ENCODE results near the gene OR2T27.
"Not testable (repeated sequence)": the region's sequence is repeated elsewhere in the genome, so short reads cannot be mapped to it uniquely, and the experiment has no call there.

Gene OR2T27, protein sequence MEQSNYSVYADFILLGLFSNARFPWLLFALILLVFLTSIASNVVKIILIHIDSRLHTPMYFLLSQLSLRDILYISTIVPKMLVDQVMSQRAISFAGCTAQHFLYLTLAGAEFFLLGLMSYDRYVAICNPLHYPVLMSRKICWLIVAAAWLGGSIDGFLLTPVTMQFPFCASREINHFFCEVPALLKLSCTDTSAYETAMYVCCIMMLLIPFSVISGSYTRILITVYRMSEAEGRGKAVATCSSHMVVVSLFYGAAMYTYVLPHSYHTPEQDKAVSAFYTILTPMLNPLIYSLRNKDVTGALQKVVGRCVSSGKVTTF

GRCh38 chr1:248655354-248655753 lies at the start of gene OR2T27:
OR2T27 (minus strand) TSS chr1:248655528; CDS start chr1:248650884, 4,644 bp downstream.
- DNase-seq (ENCODE audit: low spot score in 2 of 2); H3K4me1 ChIP-seq; H3K27me3 ChIP-seq (ENCODE audit: low read depth); H3K4me3 ChIP-seq; in situ Hi-C loops (cut with MboI; ENCODE audit: low sequenced_read_pairs); H3K9me3 ChIP-seq; H3K36me3 ChIP-seq (replicated peaks): not testable (repeated sequence)

DNA sequence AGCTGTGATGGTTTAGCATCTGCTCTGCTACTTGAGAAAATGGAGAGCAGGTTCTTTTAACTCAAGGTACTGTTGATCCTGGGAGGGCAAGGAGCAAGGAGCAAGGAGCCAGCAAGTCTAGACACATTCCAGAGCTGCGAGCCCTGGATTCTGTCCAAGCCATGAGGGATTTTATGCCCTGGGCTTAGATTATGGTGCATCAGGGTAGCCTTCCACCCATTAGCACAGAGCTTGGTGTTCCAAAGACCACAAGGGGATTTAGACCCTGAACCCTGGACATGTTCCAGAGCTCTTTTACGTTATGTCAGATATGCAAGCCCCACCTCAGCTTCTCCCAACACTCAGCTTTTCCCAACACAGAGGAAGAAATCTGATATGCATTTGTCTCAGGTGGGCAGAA lies 49.3 kb upstream of the OR2T27 start:
- no peaks in the 10 kb centered on the region for H3K27me3 ChIP-seq (ENCODE audit: low read depth)
- in situ Hi-C loops (cut with MboI; ENCODE audit: low sequenced_read_pairs): no loop called here
- H3K9me3 ChIP-seq: no peaks in the 10 kb centered on the region
- H3K4me3 ChIP-seq: no peak overlapping the region
- no peaks in the 10 kb centered on the region for H3K4me1 ChIP-seq
- no peak for DNase-seq (ENCODE audit: low spot score in 2 of 2)
- no peaks in the 10 kb centered on the region for H3K36me3 ChIP-seq (replicated peaks)

DNA sequence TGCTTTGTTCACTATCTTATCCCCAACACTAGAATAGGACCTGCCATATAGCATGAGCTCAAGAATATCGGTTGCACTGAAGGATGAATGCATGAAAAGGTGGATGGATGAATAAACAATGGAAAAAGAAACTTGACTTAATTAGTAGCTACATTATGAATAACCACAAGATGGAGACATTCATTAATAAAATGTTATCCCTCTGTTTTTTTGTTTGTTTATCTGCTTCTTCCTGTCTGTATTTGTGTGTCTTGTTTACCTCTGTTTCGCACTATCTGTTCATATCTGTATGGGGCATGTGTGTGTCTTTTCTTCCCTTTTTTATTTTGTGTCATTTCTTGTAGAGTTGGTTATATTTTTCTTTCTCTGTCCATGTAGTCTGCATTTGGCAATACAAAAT lies 48.3 kb upstream of the OR2T27 start:
- DNase-seq (ENCODE audit: low spot score in 2 of 2): no peak
- H3K4me1 ChIP-seq: no peaks in the 10 kb centered on the region

DNA sequence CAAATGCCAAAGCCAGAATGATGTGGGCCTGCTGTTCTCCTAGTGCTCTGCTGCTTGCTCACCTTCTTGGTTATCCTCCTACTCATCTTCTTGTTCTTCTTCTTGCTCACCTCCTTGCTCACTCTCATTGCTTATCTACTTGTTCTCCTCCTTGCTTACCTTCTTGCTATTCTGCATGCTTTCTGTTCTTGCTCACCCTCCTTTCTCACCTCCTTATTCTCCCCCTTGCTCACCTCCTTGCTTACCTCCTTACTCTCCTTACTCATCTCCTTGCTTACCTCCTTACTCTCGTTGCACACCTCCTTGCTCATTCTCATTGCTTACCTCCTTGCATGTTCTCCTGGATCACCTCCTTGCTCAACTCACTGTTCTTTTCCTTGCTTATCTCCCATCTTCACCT lies 47.4 kb upstream of the OR2T27 start, which contains the start of gene OR14I1:
TSS of gene OR14I1 (minus strand) at position 53 of the 400 bp plus-strand sequence.
- Histone ChIP-seq H3K36me3 (replicated peaks) (no peaks in the 10 kb centered on the region), H3K27me3 (ENCODE audit: low read depth) (no peaks in the 10 kb centered on the region), H3K9me3 (no peaks in the 10 kb centered on the region), H3K4me3 (no peak within 1 kb of the TSS), H3K4me1 (no peaks in the 10 kb centered on the region)
- in situ Hi-C loops (cut with MboI; ENCODE audit: low sequenced_read_pairs): no loop called here
- no peak for DNase-seq (ENCODE audit: low spot score in 2 of 2)

More for the DNA sequence above, 48.3 kb upstream of the OR2T27 start:
- in situ Hi-C loops (cut with MboI; ENCODE audit: low sequenced_read_pairs): no loop called here
- Histone ChIP-seq H3K9me3 (no peaks in the 10 kb centered on the region), H3K27me3 (ENCODE audit: low read depth) (no peaks in the 10 kb centered on the region), H3K4me3 (no peak overlapping the region), H3K36me3 (replicated peaks) (no peaks in the 10 kb centered on the region)

DNA sequence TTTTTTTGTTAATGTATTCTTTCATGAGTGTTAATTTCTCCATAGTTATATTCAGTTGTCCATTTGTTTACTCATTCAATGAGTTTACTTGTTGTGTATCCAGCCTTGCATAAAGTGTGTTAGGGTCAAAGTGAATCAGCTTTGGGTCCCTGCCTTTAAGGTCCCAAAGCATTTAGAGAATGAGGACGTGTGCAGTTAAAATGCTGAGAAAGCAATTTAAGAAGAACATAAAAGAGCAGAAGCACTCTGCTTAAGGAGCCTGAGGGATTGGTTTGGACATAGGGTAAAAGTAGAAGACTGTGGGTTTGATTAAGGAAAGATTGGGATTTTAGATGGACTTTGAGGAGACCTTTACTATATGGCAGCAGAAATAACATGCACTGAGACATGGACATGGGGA lies 43.8 kb upstream of the OR2T27 start:
- DNase-seq (ENCODE audit: low spot score in 2 of 2): no peak
- Histone ChIP-seq H3K9me3 (no peaks in the 10 kb centered on the region), H3K36me3 (replicated peaks) (no peaks in the 10 kb centered on the region), H3K4me3 (no peak overlapping the region), H3K27me3 (ENCODE audit: low read depth) (no peaks in the 10 kb centered on the region), H3K4me1 (no peaks in the 10 kb centered on the region)
- in situ Hi-C loops (cut with MboI; ENCODE audit: low sequenced_read_pairs): no loop called here

DNA sequence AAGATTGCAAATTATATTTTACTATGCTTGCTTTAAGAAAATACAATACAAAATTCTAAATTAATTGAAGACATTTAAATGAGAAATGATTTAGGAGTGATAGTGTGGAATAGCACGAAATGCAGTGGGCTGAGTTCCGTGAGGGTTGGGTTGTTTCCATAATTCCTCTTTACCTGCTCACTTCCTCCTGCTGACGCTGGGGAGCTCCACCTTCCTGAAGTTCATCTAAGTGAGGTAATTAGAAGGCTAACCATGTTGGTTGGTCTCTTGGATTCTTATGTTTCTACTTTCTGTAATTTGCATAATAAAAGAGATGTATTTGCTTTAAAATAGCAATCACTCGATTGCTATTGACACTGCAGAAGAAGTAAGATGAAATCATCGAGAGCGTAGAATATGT lies 42.6 kb upstream of the OR2T27 start:
- in situ Hi-C loops (cut with MboI; ENCODE audit: low sequenced_read_pairs): no loop called here
- DNase-seq (ENCODE audit: low spot score in 2 of 2): no peak
- Histone ChIP-seq H3K4me3 (no peak overlapping the region), H3K36me3 (replicated peaks) (no peaks in the 10 kb centered on the region), H3K27me3 (ENCODE audit: low read depth) (no peaks in the 10 kb centered on the region), H3K4me1 (no peaks in the 10 kb centered on the region), H3K9me3 (no peaks in the 10 kb centered on the region)

GRCh38 chr1:248696774-248697173 lies 41.4 kb upstream of the OR2T27 start:
- DNase-seq (ENCODE audit: low spot score in 2 of 2): no peak
- in situ Hi-C loops (cut with MboI; ENCODE audit: low sequenced_read_pairs): no loop called here

DNA sequence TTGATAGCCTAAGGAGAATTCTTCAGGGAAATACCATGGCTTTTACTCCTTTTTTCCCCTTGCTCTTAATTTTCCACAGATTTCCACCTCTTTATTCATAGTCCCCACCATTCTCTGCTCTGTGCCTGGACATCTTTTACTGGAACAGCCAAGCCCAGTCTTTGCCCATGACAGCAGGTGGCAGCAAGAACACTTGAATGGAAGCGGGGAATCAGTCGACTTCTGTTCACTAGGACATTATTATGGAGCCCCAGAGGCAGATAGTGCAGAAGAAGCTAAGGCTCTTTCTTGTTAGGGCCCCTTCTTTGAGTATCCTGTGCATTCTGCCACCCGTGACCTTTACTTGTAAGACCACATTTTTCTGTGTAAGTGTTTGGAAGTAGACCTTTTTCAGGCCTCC lies 40.9 kb upstream of the OR2T27 start:
- H3K9me3 ChIP-seq: no peaks in the 10 kb centered on the region
- no peaks in the 10 kb centered on the region for H3K27me3 ChIP-seq (ENCODE audit: low read depth)
- in situ Hi-C loops (cut with MboI; ENCODE audit: low sequenced_read_pairs): no loop called here
- no peak for DNase-seq (ENCODE audit: low spot score in 2 of 2)
- H3K4me1 ChIP-seq: no peaks in the 10 kb centered on the region
- H3K4me3 ChIP-seq: no peak overlapping the region
- H3K36me3 ChIP-seq (replicated peaks): no peaks in the 10 kb centered on the region

More at GRCh38 chr1:248696774-248697173, 41.4 kb upstream of the OR2T27 start:
- Histone ChIP-seq H3K9me3 (no peaks in the 10 kb centered on the region), H3K27me3 (ENCODE audit: low read depth) (no peaks in the 10 kb centered on the region), H3K4me3 (no peak overlapping the region), H3K36me3 (replicated peaks) (no peaks in the 10 kb centered on the region), H3K4me1 (no peaks in the 10 kb centered on the region)

- no peaks in the 10 kb centered on the region for H3K36me3 ChIP-seq (replicated peaks)
- H3K4me1 ChIP-seq: no peaks in the 10 kb centered on the region
- no peak overlapping the region for H3K4me3 ChIP-seq
- H3K9me3 ChIP-seq: no peaks in the 10 kb centered on the region
- in situ Hi-C loops (cut with MboI; ENCODE audit: low sequenced_read_pairs): no loop called here
- H3K27me3 ChIP-seq (ENCODE audit: low read depth): no peaks in the 10 kb centered on the region
- no peak for DNase-seq (ENCODE audit: low spot score in 2 of 2)
Observed at GRCh38 chr1:248695451-248696132, 40.3 kb upstream of the OR2T27 start.

DNA sequence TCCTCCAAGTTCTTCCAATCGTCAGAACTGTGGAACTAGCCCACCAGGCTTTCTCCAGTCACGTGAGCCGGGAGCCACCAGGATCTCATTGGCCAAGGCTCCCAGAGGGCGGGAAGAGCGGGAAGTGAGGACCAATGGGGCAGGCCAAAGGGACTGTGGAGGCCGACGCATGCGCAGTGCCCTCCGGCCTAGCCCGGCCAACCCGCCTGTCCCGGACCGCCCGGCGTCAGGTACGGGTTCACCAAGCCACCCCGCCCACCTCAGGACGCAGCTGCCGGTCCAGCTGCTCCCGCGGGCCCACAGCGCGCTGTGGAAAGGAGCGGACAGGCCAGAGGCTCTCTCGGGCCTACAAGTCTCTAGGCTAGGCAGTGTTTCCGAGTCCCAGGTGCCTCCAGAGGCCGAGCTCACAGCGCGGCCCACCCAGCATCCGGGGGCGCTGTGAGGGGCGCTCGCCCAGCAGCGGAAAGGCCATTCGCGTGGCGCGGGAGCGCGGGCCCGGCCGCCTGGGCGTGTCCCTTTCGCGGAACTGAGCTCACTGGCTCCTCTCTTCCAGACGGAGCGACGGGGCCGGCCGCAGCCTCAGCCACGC lies 36.3 kb upstream of the OR2T27 start:
- in situ Hi-C loops (cut with MboI; ENCODE audit: low sequenced_read_pairs): no loop called here
- Histone ChIP-seq H3K27me3 (ENCODE audit: low read depth) (no peaks in the 10 kb centered on the region), H3K4me1 (no peaks in the 10 kb centered on the region), H3K36me3 (replicated peaks) (no peaks in the 10 kb centered on the region), H3K9me3 (no peaks in the 10 kb centered on the region), H3K4me3 (no peak overlapping the region)
- no peak for DNase-seq (ENCODE audit: low spot score in 2 of 2)

- in situ Hi-C loops (cut with MboI; ENCODE audit: low sequenced_read_pairs): no loop called here
Observed at GRCh38 chr1:248688527-248689298, 33.4 kb upstream of the OR2T27 start.

GRCh38 chr1:248686815-248687214 lies 31.5 kb upstream of the OR2T27 start:
- Histone ChIP-seq H3K27me3 (ENCODE audit: low read depth) (no peaks in the 10 kb centered on the region), H3K9me3 (no peaks in the 10 kb centered on the region), H3K36me3 (replicated peaks) (no peaks in the 10 kb centered on the region), H3K4me1 (no peaks in the 10 kb centered on the region), H3K4me3 (no peak overlapping the region)
- in situ Hi-C loops (cut with MboI; ENCODE audit: low sequenced_read_pairs): no loop called here
- no peak for DNase-seq (ENCODE audit: low spot score in 2 of 2)

More at GRCh38 chr1:248688527-248689298, 33.4 kb upstream of the OR2T27 start:
- Histone ChIP-seq H3K27me3 (ENCODE audit: low read depth) (no peaks in the 10 kb centered on the region), H3K4me3 (no peak overlapping the region), H3K9me3 (no peaks in the 10 kb centered on the region), H3K36me3 (replicated peaks) (no peaks in the 10 kb centered on the region), H3K4me1 (no peaks in the 10 kb centered on the region)
- no peak for DNase-seq (ENCODE audit: low spot score in 2 of 2)

DNA sequence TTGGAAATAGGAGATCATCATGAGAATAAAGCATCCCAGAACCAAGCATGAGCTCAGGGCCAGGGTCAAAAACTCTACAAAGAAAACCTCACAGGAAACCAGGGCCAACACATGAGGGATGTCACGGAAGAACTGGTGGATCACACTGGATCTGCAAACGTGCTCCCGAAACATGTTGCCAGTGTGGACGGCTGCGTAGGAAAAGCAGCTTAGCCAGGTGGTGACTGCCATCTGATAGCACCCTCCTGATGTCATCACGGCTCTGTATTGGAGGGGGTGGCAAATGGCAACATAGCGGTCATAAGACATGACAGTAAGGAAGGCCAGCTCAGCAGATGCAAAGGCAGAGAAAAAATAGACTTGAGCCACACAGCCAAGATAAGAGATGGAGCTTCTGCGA lies 26.3 kb upstream of the OR2T27 start:
- Histone ChIP-seq H3K4me1 (no peaks in the 10 kb centered on the region), H3K9me3 (no peaks in the 10 kb centered on the region; the same call in 1 of the 2 replicates), H3K27me3 (ENCODE audit: low read depth) (no peaks in the 10 kb centered on the region), H3K4me3 (no peak overlapping the region), H3K36me3 (replicated peaks) (no peaks in the 10 kb centered on the region)
- in situ Hi-C loops (cut with MboI; ENCODE audit: low sequenced_read_pairs): no loop called here
- no peak for DNase-seq (ENCODE audit: low spot score in 2 of 2)

All from HAP-1 (cell line).